Measurements from ENCODE around the gene ETNPPL.

Gene ETNPPL

DNA sequence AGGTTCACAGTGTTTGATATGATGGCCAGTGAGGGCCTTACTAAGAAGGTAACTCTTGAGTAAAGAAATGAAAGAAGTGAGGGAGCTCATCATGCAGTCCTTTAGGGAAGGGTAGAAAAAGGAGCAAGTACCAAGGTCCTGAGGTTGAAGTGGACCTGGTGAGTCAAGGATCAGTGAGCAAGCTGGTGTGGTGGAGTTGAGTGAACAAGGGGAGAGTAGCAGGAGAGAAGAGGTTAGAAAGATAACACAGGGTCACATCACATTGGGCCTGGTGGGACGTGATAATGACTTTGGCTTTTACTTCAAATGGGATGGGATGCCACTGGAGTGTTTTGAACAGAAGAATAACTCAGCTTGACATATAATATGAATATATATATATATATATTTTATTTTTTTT, 67.8 kb downstream of the ETNPPL start:
- DNase-seq (ENCODE audit: low spot score), result no peak

DNA sequence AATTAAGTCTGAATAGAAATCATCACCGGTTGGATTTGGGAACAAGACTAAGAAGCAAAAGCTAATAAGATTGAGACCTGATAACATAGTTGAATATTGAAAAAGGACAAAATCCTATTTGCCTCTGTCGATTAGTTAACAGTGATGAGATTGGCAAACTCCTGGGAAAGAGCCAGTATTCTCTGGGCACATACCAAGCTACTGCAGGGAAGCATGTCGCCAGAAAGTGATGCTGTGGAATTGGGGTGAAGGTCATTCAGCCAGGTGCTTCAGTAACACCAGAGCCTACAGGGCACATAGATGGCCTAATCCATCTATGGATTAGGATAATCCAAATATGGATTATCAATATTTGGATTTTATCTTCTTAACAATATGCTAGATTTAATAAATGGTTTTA, 68.4 kb downstream of the ETNPPL start:
- no peak for DNase-seq (ENCODE audit: low spot score)

DNA sequence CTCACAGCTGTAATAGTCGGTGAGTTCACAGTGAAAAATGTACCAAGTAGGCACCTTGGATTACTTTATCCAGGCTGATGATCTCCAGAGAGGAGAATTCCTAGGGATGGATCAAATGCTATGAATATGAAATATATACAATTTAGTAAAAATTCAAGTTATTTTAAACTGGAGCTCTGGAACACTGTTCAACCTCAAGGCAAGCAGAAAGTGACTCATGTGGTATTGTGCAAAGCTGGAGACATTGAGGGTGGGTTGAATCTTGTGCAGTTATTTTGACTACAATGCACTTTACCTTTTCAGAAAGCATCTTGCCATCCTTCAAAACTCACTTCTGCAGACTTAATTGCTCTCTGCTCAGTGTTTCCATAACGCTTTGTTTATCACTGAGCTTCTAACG, 69.0 kb downstream of the ETNPPL start:
- DNase-seq (ENCODE audit: low spot score), result no peak

DNA sequence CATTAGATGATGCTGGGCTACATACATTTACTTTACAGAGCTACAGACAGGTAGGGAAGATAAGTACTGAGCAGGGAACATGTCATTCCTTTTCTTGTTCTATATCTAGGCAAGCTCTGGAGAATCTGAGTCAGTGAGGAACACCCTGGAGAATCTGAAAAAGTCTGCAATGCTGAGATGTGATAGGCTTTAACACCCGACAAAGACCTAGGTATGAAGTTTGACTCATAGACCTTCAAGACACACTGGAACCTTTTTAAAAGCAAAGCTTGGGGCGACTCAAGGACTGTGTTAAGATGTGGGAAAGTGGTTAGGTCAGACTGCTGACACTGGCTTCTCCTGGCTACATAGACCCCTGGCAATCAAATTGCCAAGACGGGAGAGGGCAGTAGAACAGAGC, 69.6 kb downstream of the ETNPPL start:
- DNase-seq (ENCODE audit: low spot score), result no peak

Data from LoVo (cell line).